Tibial artery (tissue), 4 donors: ENCODE results near the gene RBP3.

Source experiments
- DNase-seq, 2 donors: peaks; one replicate each; pipeline ENCODE4 v3.0.0-alpha.2; 2019
- H3K27ac ChIP-seq, 2 donors: fragments of 200-600 bp; sonication (generic) in 1 of 2; 1 replicate in 1 of 2; 2 replicates in 1 of 2; pipeline ENCODE4 v1.5.1; 2018 to 2019; ENCODE audit warnings: mild to moderate bottlenecking in 1 of 2
- H3K27me3 ChIP-seq, 2 donors: fragments of 200-600 bp; sonication (generic) in 1 of 2; one replicate each; pipeline versions ENCODE4 v1.5.1 to v1.6.0; 2016 to 2019
- H3K36me3 ChIP-seq, 3 donors: fragments of 200-600 bp; sonication (generic) in 2 of 3; one replicate each; pipeline ENCODE4 v1.5.1; 2016 to 2019; ENCODE audit warnings: mild to moderate bottlenecking in 2 of 3
- H3K4me1 ChIP-seq, 4 donors: fragments of 200-600 bp; sonication (generic) in 2 of 4; 1 replicate in 3 of 4; 2 replicates in 1 of 4; pipeline ENCODE4 v1.5.1; 2016 to 2019
- H3K4me3 ChIP-seq, 2 donors: fragments of 200-600 bp; sonication (generic) in 1 of 2; 1 replicate in 1 of 2; 2 replicates in 1 of 2; pipeline ENCODE4 v1.5.1; 2018 to 2019; ENCODE audit warnings: mild to moderate bottlenecking in 2 of 2
- H3K9me3 ChIP-seq, 3 donors: fragments of 200-600 bp; sonication (generic) in 1 of 3; one replicate each; pipeline ENCODE4 v1.5.1; 2016 to 2019
- CTCF ChIP-seq, 2 experiments: fragments of 200-600 bp in 1 of 2; fragments of 450-650 bp in 1 of 2; IDR thresholded peaks; one replicate each; pipeline ENCODE4 v1.5.1; 2017 to 2019; ENCODE audit warnings: antibody characterized with exemption in 2 of 2, mild to moderate bottlenecking in 1 of 2, moderate library complexity in 1 of 2
- intact Hi-C: fragments of 100-400 bp; cut with DNase I; formaldehyde crosslinking; loops from one replicate; pipeline ENCODE4 v1.15.0; 2023; ENCODE audit warnings: low total_unique reads

Gene RBP3

GRCh38 chr10:47389619-47390018, 41.5 kb downstream of the RBP3 start:
- no peaks in the 10 kb centered on the region for H3K9me3 ChIP-seq
- no peak overlapping the region for H3K4me3 ChIP-seq
- intact Hi-C loops = no loop called here
- peaks cover 0 to 4% (median 0%) of the 10 kb centered on the region in 4 donors for H3K4me1 ChIP-seq
- no peaks in the 10 kb centered on the region for H3K27me3 ChIP-seq
- no peak for TF ChIP-seq CTCF (IDR thresholded peaks at IDR 0.05)
- DNase-seq = no peak
- no peaks in the 10 kb centered on the region for H3K36me3 ChIP-seq
- H3K27ac ChIP-seq = no peak overlapping the region

- no peak for DNase-seq
- Histone ChIP-seq H3K4me1 (no peaks in the 10 kb centered on the region), H3K27ac (no peak overlapping the region), H3K36me3 (no peaks in the 10 kb centered on the region), H3K4me3 (no peak overlapping the region), H3K27me3 (no peaks in the 10 kb centered on the region), H3K9me3 (no peaks in the 10 kb centered on the region)
- intact Hi-C loops = no loop called here
- TF ChIP-seq CTCF (IDR thresholded peaks at IDR 0.05) = no peak
Measured at GRCh38 chr10:47396311-47396717, 48.2 kb downstream of the RBP3 start.

- TF ChIP-seq CTCF (IDR thresholded peaks at IDR 0.05) = no peak
- intact Hi-C loops = no loop called here
- Histone ChIP-seq H3K27ac (no peak overlapping the region), H3K4me1 (no peaks in the 10 kb centered on the region), H3K9me3 (no peaks in the 10 kb centered on the region), H3K27me3 (no peaks in the 10 kb centered on the region), H3K4me3 (no peak overlapping the region), H3K36me3 (no peaks in the 10 kb centered on the region)
- DNase-seq = peak in 1 of 2 donors; percentile 11
Measured at GRCh38 chr10:47397256-47397655, 49.1 kb downstream of the RBP3 start.

- H3K4me1 ChIP-seq = peaks cover 0 to 23% (median 15%) of the 10 kb centered on the region in 4 donors
- DNase-seq = peak in 1 of 2 donors; percentile 50
- no peak overlapping the region for H3K4me3 ChIP-seq
- intact Hi-C loops = no loop called here
- TF ChIP-seq CTCF (IDR thresholded peaks at IDR 0.05) = no peak
- no peaks in the 10 kb centered on the region for H3K27me3 ChIP-seq
- no peak overlapping the region for H3K27ac ChIP-seq
- H3K9me3 ChIP-seq = no peaks in the 10 kb centered on the region
- H3K36me3 ChIP-seq = no peaks in the 10 kb centered on the region
Measured at GRCh38 chr10:47400251-47400650, 52.1 kb downstream of the RBP3 start.

- no peaks in the 10 kb centered on the region for H3K27me3 ChIP-seq
- H3K27ac ChIP-seq = no peak overlapping the region
- intact Hi-C loops = no loop called here
- TF ChIP-seq CTCF (IDR thresholded peaks at IDR 0.05) = no peak
- no peaks in the 10 kb centered on the region for H3K9me3 ChIP-seq
- no peak overlapping the region for H3K4me3 ChIP-seq
- peaks cover 0 to 23% (median 15%) of the 10 kb centered on the region in 4 donors for H3K4me1 ChIP-seq
- H3K36me3 ChIP-seq = no peaks in the 10 kb centered on the region
- no peak for DNase-seq
Measured at GRCh38 chr10:47400786-47401185, 52.6 kb downstream of the RBP3 start.

- no peak for TF ChIP-seq CTCF (IDR thresholded peaks at IDR 0.05)
Measured at GRCh38 chr10:47401210-47401609, 53.0 kb downstream of the RBP3 start.

More at GRCh38 chr10:47401210-47401609, 53.0 kb downstream of the RBP3 start:
- intact Hi-C loops = no loop called here
- no peak overlapping the region for H3K4me3 ChIP-seq
- no peaks in the 10 kb centered on the region for H3K36me3 ChIP-seq
- DNase-seq = peak in 1 of 2 donors; percentile 33
- no peaks in the 10 kb centered on the region for H3K27me3 ChIP-seq
- no peak overlapping the region for H3K27ac ChIP-seq
- H3K9me3 ChIP-seq = no peaks in the 10 kb centered on the region
- H3K4me1 ChIP-seq = peaks cover 0 to 23% (median 15%) of the 10 kb centered on the region in 4 donors
